Left renal cortex interstitium (tissue), 4 donors: ENCODE results near the gene CNTFR. TPM values are rescaled to one million over a fixed set of nuclear protein-coding genes. Genes with fewer than 3 reads are reported as not detected.
"Not testable (repeated sequence)": the region's sequence is repeated elsewhere in the genome, so short reads cannot be mapped to it uniquely, and the experiment has no call there.

Experiments
- DNase-seq, 4 donors: peaks; one replicate each; pipeline ENCODE4 v3.0.0-alpha.2; 2013; ENCODE audit warnings: low read depth in 4 of 4, low spot score in 2 of 4, missing footprints in 1 of 4
- polyA plus RNA-seq, 4 donors: library from polyadenylated mRNA; unstranded; fragments of 120-200 nt; gene quantifications; one replicate each; pipeline ENCODE4 v1.2.1, GENCODE V29; 2013; ENCODE audit not compliant: insufficient read length in 4 of 4

The CNTFR gene
- polyA plus RNA-seq, 4 donors, result 33.1 to 59.9 (median 47.4) TPM

- no peak for DNase-seq
Observed at GRCh38 chr9:34540827-34541226, 48.7 kb downstream of the CNTFR start.

GRCh38 chr9:34536685-34537084 is 52.8 kb downstream of the CNTFR start:
- DNase-seq, result no peak

GRCh38 chr9:34532041-34532440 is 57.5 kb downstream of the CNTFR start:
- DNase-seq, result not testable (repeated sequence)

GRCh38 chr9:34526026-34526425 is 63.5 kb downstream of the CNTFR start:
- DNase-seq, result no peak

- no peak for DNase-seq
Observed at GRCh38 chr9:34524349-34524748, 65.2 kb downstream of the CNTFR start.

GRCh38 chr9:34522971-34523797 is 66.3 kb downstream of the CNTFR start, which contains the start of gene ENHO:
ENHO (minus strand) TSS chr9:34522990; CDS start chr9:34521695, 1,295 bp downstream.
- DNase-seq, result peak in 3 of 4 donors; percentile 62 to 84 (median 79)

- DNase-seq, result no peak
Observed at GRCh38 chr9:34522091-34522887, 67.2 kb downstream of the CNTFR start.

GRCh38 chr9:34521406-34522045 is 68.0 kb downstream of the CNTFR start:
- DNase-seq, result no peak

GRCh38 chr9:34520505-34521385 is 68.8 kb downstream of the CNTFR start:
- DNase-seq, result no peak

- DNase-seq, result no peak
Observed at GRCh38 chr9:34520096-34520495, 69.4 kb downstream of the CNTFR start.

GRCh38 chr9:34519321-34520020 is 70.1 kb downstream of the CNTFR start:
- no peak for DNase-seq

- no peak for DNase-seq
Observed at GRCh38 chr9:34518896-34519295, 70.6 kb downstream of the CNTFR start.

GRCh38 chr9:34518110-34518616 is 71.4 kb downstream of the CNTFR start:
- no peak for DNase-seq

- no peak for DNase-seq
Observed at GRCh38 chr9:34517185-34517584, 72.3 kb downstream of the CNTFR start.

GRCh38 chr9:34515959-34516358 is 73.6 kb downstream of the CNTFR start:
- no peak for DNase-seq

- DNase-seq, result no peak
Observed at GRCh38 chr9:34514816-34515215, 74.7 kb downstream of the CNTFR start.

GRCh38 chr9:34514401-34514800 is 75.1 kb downstream of the CNTFR start:
- no peak for DNase-seq

GRCh38 chr9:34513567-34514214 is 75.8 kb downstream of the CNTFR start:
- no peak for DNase-seq
